GM23338 (cell line): ENCODE data around the gene PRAC1.

Source experiments
- EZH2 ChIP-seq: fragments of 200-600 bp; sonication (generic); IDR thresholded peaks from one replicate; pipeline ENCODE4 v1.8.0; 2017; ENCODE audit warnings: antibody characterized with exemption, mild to moderate bottlenecking, low read depth; ENCODE audit not compliant: unreplicated experiment
- EZH2phosphoT487 ChIP-seq: fragments of 200-600 bp; sonication (generic); IDR thresholded peaks from one replicate; pipeline ENCODE4 v1.8.1; 2018; ENCODE audit warnings: antibody characterized with exemption; ENCODE audit not compliant: unreplicated experiment
- NANOG ChIP-seq: IDR thresholded peaks from 2 replicates; pipeline ENCODE4 v1.6.1; 2016; ENCODE audit warnings: antibody characterized with exemption, borderline replicate concordance
- POLR2AphosphoS5 ChIP-seq: IDR thresholded peaks from 2 replicates; pipeline ENCODE4 v1.6.1; 2016; ENCODE audit warnings: antibody characterized with exemption, low read depth
- STAT1 ChIP-seq: IDR thresholded peaks from one replicate; pipeline ENCODE4 v1.6.1; 2016; ENCODE audit warnings: antibody characterized with exemption; ENCODE audit not compliant: unreplicated experiment
- ZNF114 ChIP-seq: fragments of 250-450 bp; sonication (Bioruptor Pico); IDR thresholded peaks from 2 replicates; pipeline ENCODE4 v1.5.0; 2020; ENCODE audit warnings: mild to moderate bottlenecking, moderate library complexity
- ZNF331 ChIP-seq: fragments of 250-450 bp; sonication (Bioruptor Pico); IDR thresholded peaks from 2 replicates; pipeline ENCODE4 v1.5.0; 2020; ENCODE audit warnings: low read depth, mild to moderate bottlenecking, moderate library complexity
- TF ChIP-seq, protein P1 (sequence below), 2 experiments: fragments of 200-600 bp in 1 of 2; sonication (generic) in 1 of 2; conservative IDR thresholded peaks; 2 replicates each; pipeline versions ENCODE4 v1.5.1 to v1.6.1; 2016 to 2017; ENCODE audit warnings: antibody characterized with exemption in 2 of 2, low read depth in 2 of 2, mild to moderate bottlenecking in 2 of 2, moderate library complexity in 1 of 2
- TF ChIP-seq, protein P2 (sequence below): IDR thresholded peaks from 2 replicates; pipeline ENCODE4 v1.6.1; 2016; ENCODE audit warnings: antibody characterized with exemption
- TF ChIP-seq, protein P3 (sequence below): IDR thresholded peaks from one replicate; pipeline ENCODE4 v1.6.1; 2018; ENCODE audit warnings: antibody characterized with exemption; ENCODE audit not compliant: unreplicated experiment

DNA sequence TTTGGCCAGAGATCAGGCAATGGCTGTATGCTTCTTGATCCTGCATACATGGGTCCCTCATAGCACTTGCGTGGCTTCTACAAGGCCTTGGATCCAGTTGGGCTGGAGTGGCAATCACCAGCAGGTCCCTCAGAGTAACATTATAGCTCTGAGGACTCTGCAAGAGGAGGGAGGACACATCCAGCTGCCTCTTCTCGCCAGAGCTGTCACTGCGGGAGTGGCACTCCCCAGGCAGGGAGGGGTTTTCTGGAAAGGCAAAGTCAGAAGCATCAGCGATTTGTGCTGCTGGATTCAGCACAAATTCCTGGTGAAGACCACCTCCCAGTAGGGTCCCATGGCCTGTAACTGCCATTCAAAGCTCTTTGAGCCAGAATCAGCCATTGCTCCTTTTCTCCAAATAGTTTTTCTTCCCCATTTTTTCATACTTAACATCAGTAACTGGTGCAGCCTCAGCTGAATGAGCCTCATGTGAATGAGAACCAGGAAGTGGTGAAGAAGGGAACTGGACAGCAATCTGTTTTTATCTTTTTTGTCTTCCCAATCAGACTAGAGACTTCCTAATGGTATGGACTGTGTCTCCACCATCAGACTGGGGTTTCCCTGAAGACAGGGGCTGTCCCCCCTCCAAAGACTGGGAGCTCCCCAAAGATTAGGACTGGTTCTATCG, 46.8 kb upstream of the PRAC1 start:
- TF ChIP-seq POLR2AphosphoS5 (no peak), ZNF114 (CRISPR knock-in tag) (no peak), EZH2phosphoT487 (no peak), STAT1 (no peak), EZH2 (no peak), NANOG (no peak), ZNF331 (CRISPR knock-in tag) (no peak)
- TF ChIP-seq, protein P1, sequence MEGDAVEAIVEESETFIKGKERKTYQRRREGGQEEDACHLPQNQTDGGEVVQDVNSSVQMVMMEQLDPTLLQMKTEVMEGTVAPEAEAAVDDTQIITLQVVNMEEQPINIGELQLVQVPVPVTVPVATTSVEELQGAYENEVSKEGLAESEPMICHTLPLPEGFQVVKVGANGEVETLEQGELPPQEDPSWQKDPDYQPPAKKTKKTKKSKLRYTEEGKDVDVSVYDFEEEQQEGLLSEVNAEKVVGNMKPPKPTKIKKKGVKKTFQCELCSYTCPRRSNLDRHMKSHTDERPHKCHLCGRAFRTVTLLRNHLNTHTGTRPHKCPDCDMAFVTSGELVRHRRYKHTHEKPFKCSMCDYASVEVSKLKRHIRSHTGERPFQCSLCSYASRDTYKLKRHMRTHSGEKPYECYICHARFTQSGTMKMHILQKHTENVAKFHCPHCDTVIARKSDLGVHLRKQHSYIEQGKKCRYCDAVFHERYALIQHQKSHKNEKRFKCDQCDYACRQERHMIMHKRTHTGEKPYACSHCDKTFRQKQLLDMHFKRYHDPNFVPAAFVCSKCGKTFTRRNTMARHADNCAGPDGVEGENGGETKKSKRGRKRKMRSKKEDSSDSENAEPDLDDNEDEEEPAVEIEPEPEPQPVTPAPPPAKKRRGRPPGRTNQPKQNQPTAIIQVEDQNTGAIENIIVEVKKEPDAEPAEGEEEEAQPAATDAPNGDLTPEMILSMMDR (conservative IDR thresholded peaks at IDR 0.05; ENCODE audit: low read depth in 2 of 2): no peak
- TF ChIP-seq, protein P2, sequence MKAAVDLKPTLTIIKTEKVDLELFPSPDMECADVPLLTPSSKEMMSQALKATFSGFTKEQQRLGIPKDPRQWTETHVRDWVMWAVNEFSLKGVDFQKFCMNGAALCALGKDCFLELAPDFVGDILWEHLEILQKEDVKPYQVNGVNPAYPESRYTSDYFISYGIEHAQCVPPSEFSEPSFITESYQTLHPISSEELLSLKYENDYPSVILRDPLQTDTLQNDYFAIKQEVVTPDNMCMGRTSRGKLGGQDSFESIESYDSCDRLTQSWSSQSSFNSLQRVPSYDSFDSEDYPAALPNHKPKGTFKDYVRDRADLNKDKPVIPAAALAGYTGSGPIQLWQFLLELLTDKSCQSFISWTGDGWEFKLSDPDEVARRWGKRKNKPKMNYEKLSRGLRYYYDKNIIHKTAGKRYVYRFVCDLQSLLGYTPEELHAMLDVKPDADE: no peak
- TF ChIP-seq, protein P3, sequence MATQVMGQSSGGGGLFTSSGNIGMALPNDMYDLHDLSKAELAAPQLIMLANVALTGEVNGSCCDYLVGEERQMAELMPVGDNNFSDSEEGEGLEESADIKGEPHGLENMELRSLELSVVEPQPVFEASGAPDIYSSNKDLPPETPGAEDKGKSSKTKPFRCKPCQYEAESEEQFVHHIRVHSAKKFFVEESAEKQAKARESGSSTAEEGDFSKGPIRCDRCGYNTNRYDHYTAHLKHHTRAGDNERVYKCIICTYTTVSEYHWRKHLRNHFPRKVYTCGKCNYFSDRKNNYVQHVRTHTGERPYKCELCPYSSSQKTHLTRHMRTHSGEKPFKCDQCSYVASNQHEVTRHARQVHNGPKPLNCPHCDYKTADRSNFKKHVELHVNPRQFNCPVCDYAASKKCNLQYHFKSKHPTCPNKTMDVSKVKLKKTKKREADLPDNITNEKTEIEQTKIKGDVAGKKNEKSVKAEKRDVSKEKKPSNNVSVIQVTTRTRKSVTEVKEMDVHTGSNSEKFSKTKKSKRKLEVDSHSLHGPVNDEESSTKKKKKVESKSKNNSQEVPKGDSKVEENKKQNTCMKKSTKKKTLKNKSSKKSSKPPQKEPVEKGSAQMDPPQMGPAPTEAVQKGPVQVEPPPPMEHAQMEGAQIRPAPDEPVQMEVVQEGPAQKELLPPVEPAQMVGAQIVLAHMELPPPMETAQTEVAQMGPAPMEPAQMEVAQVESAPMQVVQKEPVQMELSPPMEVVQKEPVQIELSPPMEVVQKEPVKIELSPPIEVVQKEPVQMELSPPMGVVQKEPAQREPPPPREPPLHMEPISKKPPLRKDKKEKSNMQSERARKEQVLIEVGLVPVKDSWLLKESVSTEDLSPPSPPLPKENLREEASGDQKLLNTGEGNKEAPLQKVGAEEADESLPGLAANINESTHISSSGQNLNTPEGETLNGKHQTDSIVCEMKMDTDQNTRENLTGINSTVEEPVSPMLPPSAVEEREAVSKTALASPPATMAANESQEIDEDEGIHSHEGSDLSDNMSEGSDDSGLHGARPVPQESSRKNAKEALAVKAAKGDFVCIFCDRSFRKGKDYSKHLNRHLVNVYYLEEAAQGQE: no peak
